ENCODE measurements around the gene DGKA.
A peak's percentile ranks its signal among the peaks of the same experiment; 100 is the strongest.

The DGKA gene

DNA sequence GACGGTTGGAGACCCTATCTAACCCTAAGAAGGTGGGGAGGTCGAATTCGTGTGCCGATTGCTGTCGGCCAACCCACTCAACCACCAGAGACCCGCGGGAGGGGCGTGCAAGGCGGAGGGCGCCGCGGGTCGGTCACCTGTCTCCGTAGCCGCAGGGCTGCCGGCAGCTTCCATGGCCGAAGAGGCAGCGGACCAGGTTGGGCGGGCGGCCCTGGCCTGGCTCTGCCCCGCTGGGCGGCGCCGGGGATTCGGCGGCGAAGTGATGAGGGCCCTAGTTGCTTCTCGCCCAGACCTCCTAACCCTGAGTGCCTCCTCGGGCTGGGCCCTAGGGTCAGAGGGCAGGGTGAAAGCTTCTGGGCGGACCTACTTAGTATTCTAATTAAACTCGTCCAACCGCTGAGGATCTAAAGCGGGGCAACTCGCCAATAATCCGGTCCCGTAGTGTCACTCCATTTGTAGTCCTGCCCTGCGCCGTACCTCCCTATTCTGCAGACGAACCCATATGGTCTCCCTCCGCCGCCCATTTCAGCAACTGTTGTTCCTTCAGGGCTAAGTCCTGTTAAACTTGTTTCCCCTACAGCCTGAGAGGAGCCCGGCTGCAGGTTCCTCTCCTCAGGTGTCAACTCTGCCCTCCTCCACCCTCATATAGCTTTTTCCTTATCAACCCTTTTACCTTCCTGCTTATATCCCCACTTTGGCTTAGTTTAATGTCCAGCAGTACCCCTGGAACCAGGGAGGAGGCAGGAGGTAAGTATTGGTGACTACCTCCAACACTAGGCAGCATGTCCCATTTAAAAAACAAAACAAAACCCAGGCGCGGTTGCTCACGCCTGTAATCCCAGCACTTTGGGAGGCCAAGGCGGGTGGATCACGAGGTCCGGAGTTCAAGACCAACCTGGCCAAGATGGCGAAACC lies 3.1 kb upstream of the DGKA start, which contains the start of gene PYM1:
Gene PYM1 (minus strand): TSS at position 307 of the 915 bp plus-strand sequence. CDS start 133 bp downstream, at position 174.
- Mint-ChIP-seq H3K36me3 (ENCODE audit: low read depth) (peaks cover 16% of the 10 kb centered on the region), H3K27ac (peak within 1 kb of the TSS; percentile 97), H3K9me3 (no peaks in the 10 kb centered on the region), H3K4me3 (peak within 1 kb of the TSS; percentile 94), H3K4me1 (peaks cover 66% of the 10 kb centered on the region), H3K27me3 (ENCODE audit: low read depth, poor library complexity) (peaks cover 27% of the 10 kb centered on the region)
- TF ChIP-seq, protein P1, sequence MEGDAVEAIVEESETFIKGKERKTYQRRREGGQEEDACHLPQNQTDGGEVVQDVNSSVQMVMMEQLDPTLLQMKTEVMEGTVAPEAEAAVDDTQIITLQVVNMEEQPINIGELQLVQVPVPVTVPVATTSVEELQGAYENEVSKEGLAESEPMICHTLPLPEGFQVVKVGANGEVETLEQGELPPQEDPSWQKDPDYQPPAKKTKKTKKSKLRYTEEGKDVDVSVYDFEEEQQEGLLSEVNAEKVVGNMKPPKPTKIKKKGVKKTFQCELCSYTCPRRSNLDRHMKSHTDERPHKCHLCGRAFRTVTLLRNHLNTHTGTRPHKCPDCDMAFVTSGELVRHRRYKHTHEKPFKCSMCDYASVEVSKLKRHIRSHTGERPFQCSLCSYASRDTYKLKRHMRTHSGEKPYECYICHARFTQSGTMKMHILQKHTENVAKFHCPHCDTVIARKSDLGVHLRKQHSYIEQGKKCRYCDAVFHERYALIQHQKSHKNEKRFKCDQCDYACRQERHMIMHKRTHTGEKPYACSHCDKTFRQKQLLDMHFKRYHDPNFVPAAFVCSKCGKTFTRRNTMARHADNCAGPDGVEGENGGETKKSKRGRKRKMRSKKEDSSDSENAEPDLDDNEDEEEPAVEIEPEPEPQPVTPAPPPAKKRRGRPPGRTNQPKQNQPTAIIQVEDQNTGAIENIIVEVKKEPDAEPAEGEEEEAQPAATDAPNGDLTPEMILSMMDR (IDR thresholded peaks at IDR 0.05): no peak
- DNase-seq: peak; percentile 73

DNA sequence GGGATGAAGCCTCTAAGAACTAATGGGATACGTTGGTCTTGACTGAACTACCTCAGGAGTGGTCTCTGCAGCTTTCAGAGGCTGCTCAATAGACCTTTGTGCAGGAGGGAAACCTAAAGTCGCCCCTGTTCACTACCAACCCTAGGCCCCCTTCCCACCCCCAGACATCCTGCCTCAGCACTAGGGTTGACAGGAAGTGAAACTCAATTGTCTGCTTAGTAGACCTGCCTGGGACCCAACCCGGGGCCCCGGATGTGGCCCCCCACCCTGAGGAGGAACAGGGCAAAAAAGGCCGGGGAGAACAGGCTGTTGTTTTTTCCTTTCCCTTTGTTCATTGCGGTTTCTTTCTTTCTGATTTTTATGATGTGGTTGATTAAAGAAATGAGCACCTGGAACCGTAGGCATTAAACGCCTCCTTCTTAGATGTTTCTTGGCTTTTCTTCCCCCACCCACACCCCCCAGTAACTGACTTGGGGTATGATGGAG lies 1.6 kb upstream of the DGKA start:
- H3K4me3 Mint-ChIP-seq: peak overlapping the region; percentile 94
- peaks cover 42% of the 10 kb centered on the region for H3K27me3 Mint-ChIP-seq (ENCODE audit: low read depth, poor library complexity)
- peak overlapping the region; percentile 27 for H3K27ac Mint-ChIP-seq
- no peaks in the 10 kb centered on the region for H3K9me3 Mint-ChIP-seq
- H3K4me1 Mint-ChIP-seq: peaks cover 61% of the 10 kb centered on the region
- H3K36me3 Mint-ChIP-seq (ENCODE audit: low read depth): peaks cover 10% of the 10 kb centered on the region
- DNase-seq: no peak
- TF ChIP-seq, protein P1 (IDR thresholded peaks at IDR 0.05): no peak

DNA sequence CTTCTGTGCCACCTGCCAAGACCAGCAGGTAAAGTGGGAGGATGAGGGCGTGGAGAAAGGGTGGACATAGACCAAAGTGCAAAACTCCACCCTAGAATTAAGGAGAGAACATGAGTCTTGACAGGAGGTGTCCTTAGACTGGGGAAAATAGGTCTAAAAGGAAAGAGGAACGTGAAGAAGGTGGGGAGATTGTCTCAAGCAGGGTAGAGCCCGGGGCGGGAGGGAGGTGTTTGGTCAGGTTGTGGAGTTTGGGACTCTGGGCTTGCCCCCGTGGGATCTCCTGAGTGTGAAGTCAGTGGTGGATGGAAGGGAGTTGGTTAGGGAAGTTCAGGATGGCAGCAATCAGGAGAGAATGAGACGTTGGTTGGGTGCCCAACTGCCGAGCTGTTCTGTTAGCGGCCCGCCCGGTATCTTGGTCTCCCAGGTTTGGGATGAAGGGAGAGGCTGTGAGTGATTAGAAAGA lies 386 bp downstream of the DGKA start:
- H3K27ac Mint-ChIP-seq: no peak overlapping the region
- TF ChIP-seq, protein P1 (IDR thresholded peaks at IDR 0.05): no peak
- peaks cover 62% of the 10 kb centered on the region for H3K27me3 Mint-ChIP-seq (ENCODE audit: low read depth, poor library complexity)
- H3K4me3 Mint-ChIP-seq: peak overlapping the region; percentile 90
- H3K36me3 Mint-ChIP-seq (ENCODE audit: low read depth): no peaks in the 10 kb centered on the region
- DNase-seq: no peak
- peaks cover 49% of the 10 kb centered on the region for H3K4me1 Mint-ChIP-seq
- no peaks in the 10 kb centered on the region for H3K9me3 Mint-ChIP-seq

DNA sequence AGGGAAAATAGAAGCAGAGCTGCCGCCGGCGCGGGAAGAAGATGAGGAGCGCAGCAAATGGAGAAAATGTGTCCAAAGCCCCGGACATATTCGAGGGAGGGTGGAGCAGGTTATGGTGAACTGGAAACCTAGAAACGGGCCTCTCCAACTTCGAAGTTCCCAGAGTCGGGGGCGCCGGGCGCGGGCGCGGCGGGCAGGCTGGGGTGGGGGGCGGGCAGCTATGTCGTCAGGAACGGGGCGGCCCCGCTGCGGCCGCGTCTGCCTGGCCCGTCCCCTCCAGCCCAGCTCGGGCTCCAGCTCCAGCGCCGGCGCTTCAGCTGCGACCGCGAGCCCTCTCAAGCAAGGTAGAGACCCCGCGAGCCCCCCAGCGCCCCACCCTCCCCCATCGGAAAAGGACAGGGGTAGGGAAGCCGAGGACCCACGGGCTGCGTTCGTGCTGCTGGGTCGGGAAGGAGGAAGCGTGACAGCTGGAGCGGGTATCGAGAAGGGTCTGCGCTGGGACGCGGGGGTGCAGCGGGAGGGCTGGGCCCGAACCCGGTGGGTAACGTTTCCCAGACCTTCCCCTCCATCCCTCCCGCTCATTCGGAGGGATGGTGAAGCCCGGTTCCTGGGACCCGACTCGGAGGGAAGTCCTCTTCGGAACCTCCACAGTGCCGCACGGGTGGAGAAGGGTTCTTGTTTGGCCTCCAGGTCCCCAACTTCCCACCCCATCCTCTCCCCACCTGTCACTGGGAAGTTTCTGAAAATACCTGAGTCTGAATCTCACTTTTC lies 1.0 kb downstream of the DGKA start:
- H3K4me1 Mint-ChIP-seq: peaks cover 46% of the 10 kb centered on the region
- H3K36me3 Mint-ChIP-seq (ENCODE audit: low read depth): no peaks in the 10 kb centered on the region
- H3K9me3 Mint-ChIP-seq: no peaks in the 10 kb centered on the region
- peak overlapping the region; percentile 90 for H3K4me3 Mint-ChIP-seq
- DNase-seq: peak; percentile 73
- H3K27me3 Mint-ChIP-seq (ENCODE audit: low read depth, poor library complexity): peaks cover 68% of the 10 kb centered on the region
- no peak overlapping the region for H3K27ac Mint-ChIP-seq
- TF ChIP-seq, protein P1 (IDR thresholded peaks at IDR 0.05): no peak

DNA sequence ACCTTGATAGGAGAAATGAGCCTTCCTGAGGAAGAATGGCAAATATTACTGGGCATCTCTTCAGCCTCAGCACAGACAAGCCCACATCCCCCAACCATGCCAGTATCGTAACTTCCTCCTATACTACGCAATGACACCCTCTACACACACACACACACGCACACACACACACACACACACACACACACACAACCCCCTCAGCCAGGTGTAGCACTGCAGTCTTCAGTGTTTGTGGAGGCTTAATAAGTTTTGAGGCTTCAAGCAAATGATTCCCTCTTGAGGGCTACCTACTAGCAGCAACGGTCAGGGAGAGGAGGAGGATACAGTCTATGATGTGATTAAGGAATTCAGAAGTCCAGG lies 1.6 kb downstream of the DGKA start:
- TF ChIP-seq, protein P1 (IDR thresholded peaks at IDR 0.05): no peak
- Mint-ChIP-seq H3K9me3 (no peaks in the 10 kb centered on the region), H3K27ac (no peak overlapping the region), H3K27me3 (ENCODE audit: low read depth, poor library complexity) (peaks cover 74% of the 10 kb centered on the region), H3K4me1 (peaks cover 46% of the 10 kb centered on the region), H3K36me3 (ENCODE audit: low read depth) (no peaks in the 10 kb centered on the region), H3K4me3 (peak overlapping the region; percentile 90)
- DNase-seq: no peak
